Gastrocnemius medialis (tissue), 4 donors: ENCODE data around the gene CTDSPL.

Experiments used
- CTCF ChIP-seq, 5 experiments: fragments of 450-650 bp in 3 of 5; fragments of 200-600 bp in 2 of 5; sonication (generic) in 2 of 5; IDR thresholded peaks in 4 of 5; conservative IDR thresholded peaks in 1 of 5; 1 replicate in 4 of 5; 2 replicates in 1 of 5; pipeline ENCODE4 v1.5.1; 2016 to 2019; ENCODE audit warnings: antibody characterized with exemption in 5 of 5, mild to moderate bottlenecking in 3 of 5, moderate library complexity in 3 of 5
- POLR2A ChIP-seq, 2 donors: fragments of 450-650 bp; IDR thresholded peaks; one replicate each; pipeline ENCODE4 v1.6.1; 2017; ENCODE audit warnings: antibody characterized with exemption in 2 of 2, mild to moderate bottlenecking in 2 of 2, moderate library complexity in 2 of 2

- TF ChIP-seq POLR2A (IDR thresholded peaks at IDR 0.05) (no peak), CTCF (IDR thresholded peaks at IDR 0.05 in 4 of 5, conservative IDR thresholded peaks at IDR 0.05 in 1 of 5) (no peak)
Measured at GRCh38 chr3:38002291-38002876, 140.7 kb downstream of the CTDSPL start.
